ENCODE data around the gene CTRB1.
"Not testable (repeated sequence)": the region's sequence is repeated elsewhere in the genome, so short reads cannot be mapped to it uniquely, and the experiment has no call there.

The CTRB1 gene

DNA sequence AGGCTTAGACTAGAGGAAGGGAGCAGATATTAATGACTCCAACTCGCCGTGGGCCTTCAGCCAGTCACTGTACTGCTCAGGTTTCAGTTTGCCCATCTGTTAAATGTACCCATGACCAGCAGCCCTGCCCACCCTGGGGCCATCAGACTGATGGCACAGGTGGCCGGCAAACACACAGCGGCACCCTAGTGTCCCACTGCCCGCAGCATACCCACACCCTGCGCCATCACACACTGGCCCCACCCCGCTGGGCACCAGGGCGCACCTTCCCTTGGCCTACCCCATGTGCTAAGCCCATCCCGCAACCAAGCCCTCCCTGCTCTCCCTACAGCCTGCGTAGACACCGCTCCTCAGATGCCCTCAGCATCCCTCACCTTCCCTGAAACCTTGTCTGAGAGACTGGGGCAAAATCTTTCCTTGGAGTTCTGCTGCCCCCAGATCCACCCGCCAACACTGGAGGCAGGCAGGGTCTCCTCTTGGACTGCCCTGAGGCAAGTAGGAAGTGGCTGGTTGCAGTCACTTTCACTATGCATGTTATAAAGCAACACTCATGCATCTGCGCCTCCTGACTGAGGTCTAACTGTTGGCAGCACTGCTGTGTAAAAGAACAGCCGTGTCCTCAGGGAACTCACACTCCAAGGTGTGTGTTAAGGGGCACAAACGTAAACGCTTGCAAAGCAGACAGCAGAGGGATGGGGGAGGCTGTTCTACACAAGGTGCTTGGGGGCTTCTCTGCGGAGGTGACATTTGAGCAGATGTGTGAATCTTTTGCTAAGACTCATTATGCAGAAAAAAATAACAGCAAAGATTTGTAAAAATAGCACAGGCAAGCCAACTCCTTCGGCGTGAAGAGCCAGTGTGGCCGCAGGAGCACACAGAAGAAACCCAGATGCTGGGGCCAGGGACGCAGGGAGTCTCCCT is 39.4 kb downstream of the CTRB1 start:
- DNase-seq, result no peak

GRCh38 chr16:75258807-75259141 is 40.0 kb downstream of the CTRB1 start:
- DNase-seq, result no peak

DNA sequence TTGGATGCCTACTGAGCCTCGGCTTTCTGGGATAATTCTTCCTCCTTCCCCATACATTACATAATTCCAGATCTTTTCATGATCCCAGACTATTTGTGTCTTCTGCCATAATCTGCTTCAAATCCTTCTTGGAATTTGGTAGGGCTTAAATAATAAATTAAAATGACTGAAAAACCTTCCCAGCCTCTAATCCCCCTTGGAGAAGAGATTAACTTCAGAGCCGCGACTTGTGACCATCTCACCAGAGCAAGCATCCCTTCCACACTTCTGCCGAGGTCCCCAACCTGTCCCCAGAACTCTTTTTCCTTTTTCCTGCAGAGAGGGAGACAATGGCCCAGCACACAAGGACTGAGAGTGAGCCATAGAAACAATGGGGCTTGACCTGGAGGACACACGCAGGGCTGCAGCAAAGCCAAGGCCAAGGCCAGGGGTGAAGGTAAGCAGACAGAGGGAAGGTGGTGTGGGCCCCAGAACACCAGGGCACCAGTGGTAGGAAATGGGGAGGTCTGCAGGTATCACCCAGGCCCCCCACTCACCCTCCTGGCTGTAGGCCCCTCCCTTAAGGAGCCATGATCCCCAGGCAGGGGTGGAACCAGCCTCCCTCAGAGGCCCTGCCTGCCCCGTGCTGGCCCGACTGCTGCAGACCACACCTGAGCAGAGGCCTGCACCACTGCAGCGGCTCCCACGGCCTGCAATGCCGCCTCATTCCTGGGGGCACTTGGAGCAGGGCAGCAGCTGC is 42.2 kb downstream of the CTRB1 start:
- no peak for DNase-seq

- DNase-seq, result no peak
Measured at GRCh38 chr16:75261590-75262078, 42.8 kb downstream of the CTRB1 start.

DNA sequence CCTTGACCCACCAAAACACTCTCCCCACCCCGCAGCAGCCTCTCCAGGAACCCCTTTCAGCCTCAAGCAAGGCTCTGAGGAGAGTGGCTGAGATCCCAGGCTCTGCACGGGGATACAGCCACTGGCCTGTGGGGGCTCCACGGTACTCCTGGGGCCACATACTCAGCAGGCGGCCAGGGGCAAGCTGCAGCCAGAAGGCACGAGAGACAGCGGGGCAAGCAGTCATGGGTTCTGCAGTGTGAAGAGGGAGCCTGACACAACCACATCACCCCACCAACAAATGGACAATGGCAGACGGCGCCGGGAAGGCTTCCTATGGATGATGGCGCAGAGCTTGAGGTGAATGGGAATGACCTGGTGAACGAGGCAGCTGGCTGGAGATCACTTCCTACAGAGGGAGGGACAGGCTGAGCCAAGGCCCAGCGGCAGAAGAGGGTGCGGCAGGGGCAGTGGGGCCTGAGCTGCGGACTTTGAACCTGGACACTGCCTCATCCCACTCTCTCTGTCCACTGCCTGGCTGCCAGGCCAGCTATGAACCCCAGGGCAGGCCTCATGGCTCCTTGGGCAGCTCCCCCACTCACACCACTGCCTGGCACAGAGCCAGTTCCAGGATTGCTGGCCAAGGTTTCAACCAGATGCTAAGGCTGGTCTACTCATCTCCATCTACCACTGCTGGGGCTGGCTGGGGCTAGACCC is 43.5 kb downstream of the CTRB1 start:
- DNase-seq, result no peak

- DNase-seq, result no peak
Measured at GRCh38 chr16:75262800-75263127, 44.0 kb downstream of the CTRB1 start.

DNA sequence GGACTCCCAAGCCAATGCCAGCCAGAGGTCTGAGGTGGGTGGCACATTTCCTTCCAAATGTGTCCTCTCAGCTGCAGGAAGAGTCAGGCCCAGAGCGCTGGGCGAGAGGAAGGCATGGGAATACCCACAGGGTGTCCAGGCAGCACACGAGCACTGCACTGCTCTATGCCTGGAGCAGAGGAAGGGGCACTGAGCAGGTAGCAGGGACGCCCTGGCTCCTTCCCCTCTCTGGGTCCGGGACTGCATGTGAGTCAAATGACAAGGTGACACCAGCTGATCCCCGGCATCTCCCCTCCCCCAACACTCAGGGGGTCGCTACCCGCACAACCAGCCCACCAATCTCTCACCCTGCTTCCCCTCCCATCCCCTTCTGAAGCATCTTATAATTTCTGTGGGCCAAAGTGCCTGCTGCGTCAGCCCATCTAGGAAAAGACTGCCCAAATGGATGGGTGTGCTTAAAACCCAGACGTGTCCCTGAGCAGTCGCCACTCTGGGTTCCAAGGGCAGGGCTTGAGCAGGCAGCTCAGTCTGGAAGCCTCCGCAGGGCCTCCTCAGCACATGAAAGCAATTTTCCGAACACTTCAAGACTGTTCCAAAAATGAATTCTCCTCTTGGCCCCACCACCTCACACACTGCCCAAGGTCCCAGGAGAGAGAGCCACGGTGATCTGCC is 44.6 kb downstream of the CTRB1 start:
- no peak for DNase-seq

GRCh38 chr16:75263963-75264445 is 45.2 kb downstream of the CTRB1 start:
- DNase-seq, result no peak

DNA sequence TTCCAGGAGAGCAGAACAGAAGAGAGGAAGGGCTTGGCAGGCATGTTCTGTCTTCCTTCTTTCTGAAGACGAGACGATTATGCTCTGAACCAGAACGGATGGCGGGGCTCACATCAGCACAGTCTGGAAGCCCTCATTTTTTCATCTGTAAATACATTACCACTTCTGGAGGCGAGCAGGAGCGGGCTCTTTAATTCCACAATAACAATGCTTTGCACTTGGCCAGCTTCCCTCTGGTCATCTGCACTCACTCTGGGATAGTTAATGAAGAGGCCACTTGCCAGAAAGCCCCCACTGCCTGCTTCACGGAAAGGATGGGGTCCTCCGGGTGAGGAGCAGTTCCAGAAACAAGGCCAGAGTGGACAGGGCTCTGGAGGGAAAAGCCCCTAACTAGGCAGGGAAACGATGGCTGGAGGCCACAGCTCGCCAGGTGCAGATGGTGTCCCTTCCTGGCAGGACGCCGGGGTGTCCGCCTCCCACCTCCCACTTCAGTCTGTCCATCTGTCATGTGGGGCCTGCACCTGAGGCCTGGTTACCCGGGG is 45.7 kb downstream of the CTRB1 start:
- DNase-seq, result no peak

- DNase-seq, result no peak
Measured at GRCh38 chr16:75264999-75265910, 46.5 kb downstream of the CTRB1 start.

DNA sequence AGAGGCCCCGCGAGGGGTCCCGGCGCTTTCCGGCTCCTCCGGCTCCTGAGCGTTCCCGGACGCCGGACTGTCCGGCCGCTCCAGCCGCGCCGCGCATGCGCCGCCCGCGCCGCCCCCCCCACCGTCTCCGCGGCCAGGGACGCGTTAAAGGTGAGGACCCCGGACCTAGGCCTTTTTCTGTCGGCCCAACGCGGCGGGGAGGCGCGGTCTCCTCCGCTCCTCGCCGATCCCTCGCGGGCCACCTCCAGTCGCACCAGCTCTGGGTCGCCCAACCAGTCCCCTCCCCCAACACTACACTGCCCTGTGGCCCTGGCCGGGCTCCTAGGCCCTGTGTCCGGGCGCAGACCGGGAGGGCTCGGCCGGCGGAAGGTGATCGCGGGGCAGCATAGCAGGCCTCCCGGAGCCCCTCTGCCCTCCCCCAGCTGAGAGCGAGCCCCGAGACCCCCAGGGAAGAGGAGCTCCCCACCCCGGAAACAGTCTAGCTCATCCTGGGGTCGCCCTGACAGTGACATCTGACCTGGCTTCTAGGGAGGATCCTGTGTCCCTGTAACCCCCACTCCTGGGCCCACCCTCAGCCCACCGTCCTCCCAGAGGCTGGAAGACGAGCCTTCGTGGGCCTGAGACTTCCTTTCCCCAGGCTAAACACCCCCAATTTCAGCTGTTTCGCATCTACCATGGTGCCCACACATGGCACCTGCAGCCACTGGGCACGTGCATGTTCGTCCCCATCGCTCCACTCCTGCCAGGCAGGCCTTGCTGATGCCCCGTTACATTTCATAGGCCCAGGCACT is 47.3 kb downstream of the CTRB1 start:
- DNase-seq, result no peak

- DNase-seq, result no peak
Measured at GRCh38 chr16:75266738-75267630, 48.2 kb downstream of the CTRB1 start.

GRCh38 chr16:75267631-75268264 is 49.0 kb downstream of the CTRB1 start:
- no peak for DNase-seq

DNA sequence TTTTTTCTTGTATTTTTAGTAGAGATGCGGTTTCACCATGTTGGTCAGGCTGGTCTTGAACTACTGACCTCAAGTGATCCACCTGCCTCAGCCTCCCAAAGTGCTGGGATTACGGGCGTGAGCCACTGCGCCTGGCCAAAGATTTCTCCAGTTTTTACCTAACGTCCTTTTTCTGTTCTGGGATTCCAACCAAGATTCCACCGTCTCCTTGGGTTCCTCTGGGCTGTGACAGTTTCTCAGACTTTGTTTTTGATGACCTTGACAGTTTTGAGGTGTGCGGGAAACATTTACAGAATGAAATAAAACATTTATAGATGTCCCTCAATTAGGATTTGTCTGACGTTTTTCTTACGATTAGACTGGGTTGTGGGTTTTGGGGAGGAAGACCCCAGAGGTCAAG is 50.6 kb downstream of the CTRB1 start:
- DNase-seq, result not testable (repeated sequence)

DNA sequence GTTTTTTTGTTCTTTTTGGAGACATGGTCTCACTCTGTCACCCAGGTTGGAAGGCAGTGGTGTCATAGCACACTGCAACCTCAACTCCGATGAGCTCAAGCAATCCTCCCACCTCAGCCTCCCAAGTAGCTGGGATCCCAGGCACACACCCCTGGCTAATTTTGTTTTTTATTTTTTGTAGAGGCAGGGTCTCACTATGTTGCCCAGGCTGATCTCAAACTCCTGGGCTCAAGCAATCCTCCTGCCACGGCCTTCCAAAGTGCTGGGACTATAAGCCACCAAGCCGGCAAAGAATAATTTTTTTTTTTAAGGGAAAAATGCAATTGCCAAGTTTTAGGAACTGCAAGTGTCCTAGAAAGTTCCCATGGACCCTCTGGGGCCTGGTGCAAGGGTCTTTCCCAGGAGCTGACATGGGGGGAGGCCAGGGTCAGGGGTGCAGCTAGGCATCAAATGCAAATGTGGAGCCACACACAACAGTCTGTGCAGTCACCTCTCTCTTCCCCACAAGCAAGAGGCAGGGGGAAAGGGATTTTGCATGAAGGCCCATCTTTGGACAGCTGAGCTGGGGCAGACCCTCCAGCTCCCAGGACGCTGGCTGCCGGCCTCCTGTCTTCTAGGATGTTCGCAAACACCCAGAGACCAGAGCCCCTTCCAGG is 52.8 kb downstream of the CTRB1 start:
- DNase-seq, result no peak

DNA sequence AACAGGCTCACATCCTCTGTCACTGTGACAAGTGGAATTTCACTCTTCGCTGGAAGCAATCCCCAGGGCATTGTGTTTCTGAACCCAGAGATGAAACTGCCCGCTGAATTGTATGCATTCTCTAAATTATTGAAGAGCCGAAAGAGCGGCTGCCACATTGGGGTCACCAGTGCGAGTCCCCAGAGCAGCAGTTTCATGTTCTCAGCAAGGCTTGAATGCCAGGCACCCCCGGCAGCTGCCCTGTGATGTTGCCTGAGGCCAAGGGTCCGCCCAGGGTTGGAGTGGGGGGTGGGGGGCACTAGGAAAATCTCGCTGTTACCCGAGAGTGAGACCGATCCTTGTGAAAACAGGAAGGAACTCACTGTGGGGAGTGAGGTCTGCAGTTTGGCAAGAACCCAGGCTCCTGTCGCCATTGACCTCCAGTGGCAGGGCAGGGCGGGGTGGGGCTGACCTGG is 53.3 kb downstream of the CTRB1 start:
- DNase-seq, result peak; percentile 6

DNA sequence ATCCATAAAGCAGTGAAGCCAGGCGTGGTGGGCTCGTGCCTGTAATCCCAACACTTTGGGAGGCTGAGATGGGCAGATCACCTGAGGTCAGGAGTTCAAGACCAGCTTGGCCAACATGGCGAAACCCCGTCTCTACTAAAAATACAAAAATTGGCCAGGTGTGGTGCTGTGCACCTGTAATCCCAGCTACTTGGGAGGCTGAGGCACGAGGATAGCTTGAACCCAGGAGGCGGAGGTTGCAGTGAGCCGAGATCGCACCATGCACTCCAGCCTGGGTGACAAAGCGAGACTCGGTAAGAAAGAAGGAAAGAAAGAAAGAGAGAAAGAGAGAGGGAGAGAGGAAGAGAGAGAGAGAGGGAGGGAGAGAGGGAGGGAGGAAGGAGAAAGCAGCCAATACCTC is 53.8 kb downstream of the CTRB1 start:
- DNase-seq, result not testable (repeated sequence)

Data from GF-D8 (cell line).